HEK293T (cell line): ENCODE results near the gene PTPRH.

ENCODE experiments used
- ELF4 ChIP-seq: fragments of 450-650 bp; IDR thresholded peaks from 2 replicates; pipeline ENCODE4 v1.6.1; 2017; ENCODE audit warnings: antibody characterized with exemption
- FOXA1 ChIP-seq: fragments of 450-650 bp; IDR thresholded peaks from 2 replicates; pipeline ENCODE4 v1.6.1; 2016; ENCODE audit warnings: mild to moderate bottlenecking

- no peak for TF ChIP-seq ELF4
- TF ChIP-seq FOXA1: no peak
Measured at GRCh38 chr19:55146705-55147273, 62.5 kb downstream of the PTPRH start.
